Naive B cell (primary cell): ENCODE measurements around the gene CTDSPL. TPM values are rescaled to one million over a fixed set of nuclear protein-coding genes. Genes with fewer than 3 reads are reported as not detected.

ENCODE experiments used
- ATAC-seq, 2 donors: fragments of 150-1000 bp; cut with Tn5 transposase; 2 replicates each; pipeline ENCODE4 v1.10.0; 2021; ENCODE audit warnings: low read depth in 2 of 2, mild to moderate bottlenecking in 2 of 2, moderate library complexity in 2 of 2
- DNase-seq: peaks from one replicate; pipeline ENCODE4 v3.0.0; 2022
- H3K27ac Mint-ChIP-seq, 6 donors: one replicate each; pipeline ENCODE4 v1.8.0; 2020 to 2022; ENCODE audit warnings: mild to moderate bottlenecking in 6 of 6, mixed read lengths in 6 of 6, moderate library complexity in 5 of 6, inconsistent platforms in 2 of 6
- H3K27me3 Mint-ChIP-seq, 3 donors: one replicate each; pipeline ENCODE4 v1.8.0; 2021 to 2022; ENCODE audit warnings: mixed read lengths in 3 of 3, mild to moderate bottlenecking in 1 of 3
- H3K36me3 Mint-ChIP-seq, 2 donors: one replicate each; pipeline ENCODE4 v1.8.0; 2020 to 2022; ENCODE audit warnings: mixed read lengths in 2 of 2, inconsistent platforms in 1 of 2, mild to moderate bottlenecking in 1 of 2
- H3K4me1 Mint-ChIP-seq, 3 donors: one replicate each; pipeline ENCODE4 v1.8.0; 2020 to 2022; ENCODE audit warnings: mixed read lengths in 3 of 3, inconsistent platforms in 1 of 3, mild to moderate bottlenecking in 1 of 3, moderate library complexity in 1 of 3
- H3K4me3 Mint-ChIP-seq, 8 donors: one replicate each; pipeline ENCODE4 v1.8.0; 2020 to 2022; ENCODE audit warnings: mild to moderate bottlenecking in 8 of 8, mixed read lengths in 8 of 8, moderate library complexity in 8 of 8, inconsistent platforms in 2 of 8
- H3K9me3 Mint-ChIP-seq, 7 donors: one replicate each; pipeline ENCODE4 v1.8.0; 2020 to 2022; ENCODE audit warnings: mixed read lengths in 7 of 7, mild to moderate bottlenecking in 5 of 7, inconsistent platforms in 2 of 7, moderate library complexity in 1 of 7
- polyA plus RNA-seq, 6 donors: library from polyadenylated mRNA; unstranded; fragments of 300-500 nt; fragmentation: Illumina TruSeq; gene quantifications; one replicate each; pipeline ENCODE4 v1.2.3, GENCODE V29; 2021; ENCODE audit warnings: low read depth in 6 of 6

Gene CTDSPL
- polyA plus RNA-seq, 6 donors from 2014 or later = 0.15 to 0.70 (median 0.31) TPM; not detected in 3

DNA sequence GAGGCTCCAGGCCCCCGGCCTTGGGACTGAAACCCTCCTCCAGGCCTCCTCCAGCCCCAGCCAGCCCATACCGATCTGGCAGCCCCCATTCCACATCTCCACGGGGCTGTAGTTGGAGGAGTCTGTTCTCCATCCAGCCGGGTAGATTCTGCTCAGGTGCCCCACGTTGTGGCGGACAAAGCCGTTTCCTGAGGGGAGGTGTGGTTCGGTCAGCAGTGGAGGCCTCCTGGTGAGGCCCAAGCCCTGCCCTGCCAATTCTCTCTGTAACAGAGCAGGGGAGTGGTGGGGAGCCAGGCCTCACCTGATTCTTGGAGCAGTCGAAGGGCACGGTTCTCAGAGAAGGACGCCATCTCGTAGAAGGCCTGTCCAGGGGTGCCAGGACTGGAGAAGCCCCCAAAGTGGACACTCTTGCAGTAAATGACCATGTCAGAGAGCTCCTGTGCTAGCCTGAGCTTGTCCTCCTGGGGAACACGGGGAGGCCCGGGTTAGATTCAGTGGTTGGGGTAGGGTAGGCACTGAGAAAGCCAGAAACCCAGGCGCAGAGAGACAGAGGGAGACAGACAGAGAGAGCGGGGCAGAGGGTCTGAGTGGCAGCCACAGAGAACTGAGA is 147.4 kb downstream of the CTDSPL start:
- H3K36me3 Mint-ChIP-seq = no peaks in the 10 kb centered on the region
- H3K27ac Mint-ChIP-seq = peak overlapping the region in 2 of 6 donors; percentile 70 to 77
- no peak for ATAC-seq
- H3K4me3 Mint-ChIP-seq = no peak overlapping the region
- DNase-seq = no peak
- no peaks in the 10 kb centered on the region for H3K9me3 Mint-ChIP-seq
- no peaks in the 10 kb centered on the region for H3K27me3 Mint-ChIP-seq
- H3K4me1 Mint-ChIP-seq = peaks cover 7 to 12% (median 10%) of the 10 kb centered on the region in 3 donors

DNA sequence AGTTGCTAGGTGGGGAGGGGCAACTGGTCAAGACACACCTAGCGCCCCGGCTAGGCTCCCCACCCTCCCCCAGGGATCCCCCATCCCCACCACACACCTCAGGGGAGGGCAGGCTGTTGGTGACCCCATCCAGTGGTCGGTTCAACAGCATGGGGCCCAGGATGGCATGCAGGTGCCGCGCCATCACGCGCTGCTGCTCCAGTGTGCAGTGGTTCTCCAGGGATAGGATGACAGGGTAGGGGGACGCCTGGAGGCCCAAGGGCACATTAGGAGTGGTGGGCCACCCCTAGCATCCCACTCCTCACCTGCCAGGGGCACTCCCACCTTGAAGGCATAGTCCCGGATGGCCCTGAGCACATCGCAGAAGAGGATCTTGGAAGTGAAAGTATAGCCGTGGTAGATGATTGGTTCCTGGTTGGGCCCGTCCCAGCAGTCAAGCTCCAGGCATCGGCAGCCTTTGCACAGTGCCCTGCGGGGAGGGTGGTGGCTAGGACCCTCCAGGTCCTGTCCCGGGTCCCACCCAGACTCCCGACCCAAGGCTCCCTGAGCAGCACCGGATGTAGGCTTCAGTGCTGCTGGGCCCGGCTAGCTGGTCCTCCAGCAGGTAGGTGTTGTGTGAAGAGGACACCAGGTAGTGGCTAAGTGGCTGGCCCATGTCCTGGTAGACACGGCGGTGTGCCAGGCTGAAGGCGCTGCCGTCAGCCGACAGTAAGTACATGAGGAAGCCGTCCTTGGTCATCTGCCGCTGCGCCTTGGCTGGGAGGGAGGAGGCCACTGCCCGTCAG is 148.3 kb downstream of the CTDSPL start:
- no peak for DNase-seq
- peaks cover 0 to under 1% (median 0%) of the 10 kb centered on the region in 7 donors for H3K9me3 Mint-ChIP-seq
- H3K36me3 Mint-ChIP-seq = peaks cover 0 to 2% of the 10 kb centered on the region in 2 donors
- no peak for ATAC-seq
- H3K4me1 Mint-ChIP-seq = peaks cover 0 to 4% (median 2%) of the 10 kb centered on the region in 3 donors
- peak overlapping the region in 1 of 8 donors; percentile 66 for H3K4me3 Mint-ChIP-seq
- no peaks in the 10 kb centered on the region for H3K27me3 Mint-ChIP-seq
- H3K27ac Mint-ChIP-seq = peak overlapping the region in 2 of 6 donors; percentile 72 to 74

DNA sequence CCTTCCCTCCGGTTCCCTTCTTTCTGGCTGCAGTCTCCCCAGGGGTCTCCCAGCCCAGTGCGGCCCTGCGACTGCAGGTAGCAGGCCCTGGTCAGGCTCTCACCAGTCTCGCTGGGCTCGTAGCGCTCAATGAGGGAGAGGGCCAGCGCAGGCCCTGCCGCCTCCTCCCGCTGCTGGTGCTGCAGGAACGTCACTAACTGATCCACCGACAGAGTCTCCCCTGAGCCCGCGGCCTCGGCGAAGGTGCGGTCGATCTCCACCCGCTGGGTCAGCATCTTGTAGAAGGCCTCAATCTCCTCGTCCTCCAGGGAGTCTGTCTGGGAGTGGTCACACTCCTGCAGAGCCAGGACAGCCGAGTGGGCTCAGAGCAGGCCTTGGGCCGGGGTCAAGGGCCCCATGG is 149.4 kb downstream of the CTDSPL start:
- no peaks in the 10 kb centered on the region for H3K4me1 Mint-ChIP-seq
- peaks cover 0 to 11% of the 10 kb centered on the region in 2 donors for H3K36me3 Mint-ChIP-seq
- peaks cover 0 to 6% (median 4%) of the 10 kb centered on the region in 7 donors for H3K9me3 Mint-ChIP-seq
- ATAC-seq (no peak), DNase-seq (no peak)
- no peak overlapping the region for H3K4me3 Mint-ChIP-seq
- no peaks in the 10 kb centered on the region for H3K27me3 Mint-ChIP-seq
- H3K27ac Mint-ChIP-seq = no peak overlapping the region

DNA sequence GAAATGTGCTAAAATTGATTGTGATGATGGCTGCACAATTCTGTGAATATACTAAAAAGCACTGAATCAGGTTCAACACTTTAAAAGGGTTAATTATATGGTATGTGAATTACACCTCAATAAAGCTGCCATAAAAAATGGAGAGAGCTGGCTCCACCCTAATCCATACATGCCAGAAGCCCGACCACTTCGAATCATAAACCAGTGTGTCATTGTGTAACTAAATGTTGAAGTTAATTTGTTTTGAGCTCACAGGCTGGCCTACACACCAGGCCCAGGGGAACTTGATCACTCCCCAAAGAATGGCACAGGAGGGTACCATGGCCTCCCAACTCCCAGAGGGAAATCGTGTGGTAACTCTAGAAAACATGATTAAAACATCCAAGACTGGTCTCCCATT is 153.8 kb downstream of the CTDSPL start:
- Mint-ChIP-seq H3K4me3 (no peak overlapping the region), H3K36me3 (peaks cover 0 to 22% of the 10 kb centered on the region in 2 donors), H3K9me3 (peaks cover 0 to 8% (median 7%) of the 10 kb centered on the region in 7 donors), H3K27me3 (no peaks in the 10 kb centered on the region), H3K4me1 (no peaks in the 10 kb centered on the region), H3K27ac (peak overlapping the region in 1 of 6 donors; percentile 35)
- no peak for DNase-seq
- no peak for ATAC-seq

DNA sequence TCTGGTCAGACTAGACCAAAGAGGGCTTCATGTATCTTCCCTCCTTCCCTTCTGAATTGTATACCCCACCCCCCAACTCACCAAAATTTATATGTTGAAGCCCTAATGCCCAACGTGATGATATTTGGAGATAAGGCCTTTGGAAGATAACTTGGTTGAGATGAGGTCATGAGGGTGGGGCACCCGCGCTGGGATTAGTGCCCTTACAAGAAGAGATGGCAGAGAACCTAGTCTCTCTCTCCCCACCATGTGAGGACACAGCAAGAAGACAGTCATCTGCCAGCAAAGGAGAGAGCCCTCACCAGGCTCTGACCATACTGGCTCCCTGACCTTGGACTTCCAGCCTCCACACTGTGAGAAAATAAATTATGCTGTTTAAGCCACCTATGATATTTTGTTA is 154.3 kb downstream of the CTDSPL start:
- H3K27ac Mint-ChIP-seq = no peak overlapping the region
- DNase-seq (no peak), ATAC-seq (no peak)
- no peaks in the 10 kb centered on the region for H3K27me3 Mint-ChIP-seq
- H3K4me1 Mint-ChIP-seq = no peaks in the 10 kb centered on the region
- H3K36me3 Mint-ChIP-seq = peaks cover 0 to 22% of the 10 kb centered on the region in 2 donors
- H3K4me3 Mint-ChIP-seq = no peak overlapping the region
- H3K9me3 Mint-ChIP-seq = peaks cover 0 to 8% (median 7%) of the 10 kb centered on the region in 7 donors

DNA sequence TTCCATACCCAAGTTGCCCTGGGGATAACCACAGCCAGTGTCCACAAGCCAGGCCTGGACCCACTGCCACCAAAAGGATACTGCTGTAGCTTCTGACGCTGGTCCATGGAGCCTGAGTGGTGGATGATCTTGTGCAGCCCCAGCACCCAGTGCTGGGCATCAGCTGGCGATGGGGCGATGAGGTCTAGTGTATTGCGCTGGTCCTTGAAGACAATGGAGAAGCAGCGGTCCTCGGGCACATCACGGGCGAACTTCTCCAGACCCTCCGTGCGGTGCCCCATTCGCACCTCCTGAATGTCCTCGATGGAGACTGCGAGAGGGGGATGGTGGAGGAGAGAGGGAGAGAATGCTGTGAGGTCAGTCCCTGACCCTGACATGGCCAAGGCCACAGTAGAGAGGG is 154.7 kb downstream of the CTDSPL start:
- H3K4me3 Mint-ChIP-seq = no peak overlapping the region
- no peaks in the 10 kb centered on the region for H3K27me3 Mint-ChIP-seq
- ATAC-seq (no peak), DNase-seq (no peak)
- peaks cover 0 to 8% (median 7%) of the 10 kb centered on the region in 7 donors for H3K9me3 Mint-ChIP-seq
- H3K4me1 Mint-ChIP-seq = no peaks in the 10 kb centered on the region
- no peak overlapping the region for H3K27ac Mint-ChIP-seq
- peaks cover 0 to 22% of the 10 kb centered on the region in 2 donors for H3K36me3 Mint-ChIP-seq

DNA sequence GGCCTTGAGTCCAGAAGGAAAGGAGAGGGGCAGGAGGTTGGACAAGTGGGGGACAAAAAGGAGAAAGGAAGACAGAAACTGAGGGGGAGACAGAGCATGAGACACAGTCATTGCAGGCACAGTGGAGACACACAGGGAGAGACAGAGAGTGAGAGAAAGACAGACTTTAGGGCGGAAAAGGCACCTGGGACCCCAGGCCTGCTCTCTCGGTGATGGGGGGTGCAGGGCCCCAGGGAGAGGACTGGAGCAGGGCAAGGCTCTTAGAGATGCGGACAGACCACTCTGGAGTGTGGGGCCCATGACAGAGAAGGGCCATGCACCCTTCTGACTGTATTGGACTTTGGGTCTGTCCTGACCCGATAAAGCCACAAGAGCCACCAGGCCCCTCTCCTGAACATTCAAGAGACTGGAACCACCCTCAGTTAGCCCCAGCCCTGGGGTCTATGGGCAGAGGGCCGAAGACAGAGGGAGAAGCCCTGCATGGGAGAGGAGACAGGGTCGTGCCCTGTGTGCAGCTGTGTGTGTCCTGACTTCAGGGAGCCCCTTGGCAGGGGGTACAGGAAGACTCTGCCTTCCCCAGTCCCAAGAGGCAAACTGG is 155.3 kb downstream of the CTDSPL start:
- Mint-ChIP-seq H3K36me3 (peaks cover 0 to 22% of the 10 kb centered on the region in 2 donors), H3K9me3 (peaks cover 0 to 8% (median 7%) of the 10 kb centered on the region in 7 donors), H3K27me3 (no peaks in the 10 kb centered on the region), H3K4me3 (no peak overlapping the region), H3K27ac (peak overlapping the region in 1 of 6 donors; percentile 75), H3K4me1 (no peaks in the 10 kb centered on the region)
- ATAC-seq = no peak
- DNase-seq = no peak

DNA sequence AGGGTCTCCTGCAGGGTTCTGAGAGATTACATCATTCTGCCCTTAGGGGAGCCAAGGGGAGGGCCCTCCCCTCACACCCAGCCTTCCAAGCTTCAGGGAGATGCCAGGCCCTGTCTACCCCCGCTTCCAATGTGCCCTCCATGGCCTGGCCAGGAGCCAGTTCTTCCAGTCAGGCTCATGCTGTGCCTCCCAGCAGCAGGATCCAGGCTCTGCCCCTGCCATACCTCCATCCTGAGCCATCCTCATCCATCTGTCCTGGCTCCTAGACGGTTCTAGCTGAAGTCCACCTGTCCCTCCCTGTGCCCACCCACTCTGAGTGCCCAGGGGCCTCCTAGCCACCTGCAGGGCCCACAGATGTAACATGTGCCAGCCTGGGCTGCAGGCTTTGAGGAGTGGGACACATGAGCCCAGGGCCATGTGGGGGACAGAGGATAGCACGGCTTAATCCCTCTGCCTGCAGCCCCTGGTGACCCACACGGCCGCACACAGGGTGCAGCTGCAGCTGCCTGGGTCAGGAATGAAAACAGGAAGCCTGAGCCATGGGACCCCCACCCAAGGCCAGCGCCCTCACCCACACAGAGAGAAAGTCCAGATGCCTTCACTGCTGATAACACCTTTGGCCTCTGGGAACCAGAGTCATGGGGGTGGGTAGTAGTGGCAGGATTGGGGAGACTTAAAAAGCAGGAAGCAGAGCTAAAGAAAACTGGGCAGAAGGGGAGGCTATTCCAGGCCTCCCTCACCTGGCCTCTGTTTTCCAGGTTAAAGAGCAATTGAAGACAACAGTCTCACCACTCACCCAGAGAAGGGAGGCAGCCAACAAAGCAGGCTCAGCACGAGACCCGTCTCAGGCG is 156.0 kb downstream of the CTDSPL start:
- Mint-ChIP-seq H3K4me3 (no peak overlapping the region), H3K9me3 (peaks cover 0 to 8% (median 7%) of the 10 kb centered on the region in 7 donors), H3K36me3 (peaks cover 0 to 22% of the 10 kb centered on the region in 2 donors), H3K27ac (peak overlapping the region in 1 of 6 donors; percentile 69), H3K27me3 (no peaks in the 10 kb centered on the region), H3K4me1 (no peaks in the 10 kb centered on the region)
- ATAC-seq = no peak
- DNase-seq = no peak

DNA sequence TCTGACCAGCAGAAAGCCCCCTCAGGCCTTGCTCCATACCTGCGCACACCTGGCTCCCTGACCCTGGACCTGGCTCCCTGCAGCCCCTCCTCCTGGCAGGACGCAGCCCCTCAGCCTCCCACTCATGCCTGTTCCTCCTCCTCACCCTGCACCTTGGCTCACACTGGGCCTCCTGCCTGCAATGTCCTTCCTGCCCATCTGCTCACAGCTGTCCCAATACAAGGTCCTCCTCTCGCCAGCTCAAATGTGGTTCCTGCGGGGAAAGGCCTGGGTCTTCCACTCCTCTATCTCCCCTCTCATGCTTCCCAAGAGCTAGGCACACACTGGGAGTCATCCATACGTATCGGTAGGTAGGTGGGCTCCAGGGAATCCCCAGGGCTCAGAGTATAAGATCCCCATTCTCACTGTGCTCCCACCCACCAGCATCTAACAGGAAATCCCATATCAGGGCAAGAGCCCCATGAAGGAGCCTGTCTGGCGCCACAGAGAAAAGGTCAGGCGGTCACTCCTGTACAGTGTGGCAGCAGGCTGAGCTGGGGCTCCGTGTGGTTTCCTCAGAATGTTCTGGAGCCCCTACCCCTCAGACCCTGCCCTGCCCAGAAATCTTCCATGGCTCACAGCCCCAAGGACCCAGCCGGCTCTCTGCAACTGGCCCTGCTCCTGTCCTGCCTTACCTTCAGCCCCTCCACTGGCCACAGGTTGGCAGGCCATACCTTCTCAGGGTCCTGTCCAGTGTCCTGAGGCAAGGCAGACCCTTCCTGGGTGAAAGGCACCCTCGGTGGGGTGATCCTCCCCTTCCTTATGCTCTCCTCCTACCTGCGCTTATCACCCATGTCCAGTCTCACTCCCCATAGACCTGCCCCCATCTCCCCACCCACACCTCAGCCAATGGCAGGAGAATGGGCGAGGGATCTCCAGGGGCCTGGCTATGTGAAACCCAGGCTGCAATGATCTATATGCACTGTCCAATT is 156.9 kb downstream of the CTDSPL start:
- peak overlapping the region in 3 of 6 donors; percentile 12 to 69 (median 62) for H3K27ac Mint-ChIP-seq

DNA sequence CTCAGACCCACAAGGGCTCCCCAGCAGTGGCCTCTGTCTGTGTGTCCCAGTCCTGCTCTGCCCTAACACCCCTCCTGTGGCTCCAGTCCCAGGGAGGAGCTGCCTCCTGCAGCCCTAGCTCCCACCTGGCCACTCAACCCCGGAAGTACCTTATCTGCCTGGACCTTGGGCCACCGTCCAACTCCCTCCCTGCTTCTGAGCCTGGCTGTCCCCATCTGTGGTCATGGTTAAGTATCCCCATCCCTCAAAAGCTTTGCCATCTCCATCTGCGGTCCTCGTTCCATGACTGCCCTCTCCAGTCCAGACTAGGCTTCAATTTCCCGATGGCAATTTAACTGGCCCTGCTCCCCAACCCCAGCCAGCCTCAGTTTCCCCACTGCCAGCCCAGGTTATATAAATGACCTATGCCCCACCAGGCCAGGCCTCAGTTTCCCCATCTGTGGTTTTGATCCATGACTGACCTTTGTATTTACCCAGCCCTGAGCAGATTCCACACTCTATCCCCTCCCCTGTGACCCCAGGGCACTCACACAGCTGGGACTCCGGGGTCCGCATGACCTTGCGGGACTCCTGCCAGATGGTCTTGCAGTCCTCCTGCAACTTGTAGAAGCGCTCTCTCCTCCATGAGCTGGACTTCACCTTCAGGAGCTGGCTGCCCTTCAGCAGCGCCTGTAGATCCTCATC is 158.1 kb downstream of the CTDSPL start:
- ATAC-seq (no peak), DNase-seq (no peak)
- Mint-ChIP-seq H3K4me1 (peaks cover 8 to 15% (median 14%) of the 10 kb centered on the region in 3 donors), H3K27ac (peak overlapping the region in 3 of 6 donors; percentile 39 to 79 (median 54)), H3K4me3 (no peak overlapping the region), H3K9me3 (peaks cover 0 to 8% (median 7%) of the 10 kb centered on the region in 7 donors), H3K27me3 (no peaks in the 10 kb centered on the region), H3K36me3 (peaks cover 0 to 21% of the 10 kb centered on the region in 2 donors)

More for the DNA sequence above, 156.9 kb downstream of the CTDSPL start:
- no peak for DNase-seq
- peaks cover 0 to 8% (median 7%) of the 10 kb centered on the region in 7 donors for H3K9me3 Mint-ChIP-seq
- peaks cover 0 to 22% of the 10 kb centered on the region in 2 donors for H3K36me3 Mint-ChIP-seq
- no peaks in the 10 kb centered on the region for H3K27me3 Mint-ChIP-seq
- ATAC-seq = no peak
- peaks cover 1 to 6% (median 4%) of the 10 kb centered on the region in 3 donors for H3K4me1 Mint-ChIP-seq
- no peak overlapping the region for H3K4me3 Mint-ChIP-seq

DNA sequence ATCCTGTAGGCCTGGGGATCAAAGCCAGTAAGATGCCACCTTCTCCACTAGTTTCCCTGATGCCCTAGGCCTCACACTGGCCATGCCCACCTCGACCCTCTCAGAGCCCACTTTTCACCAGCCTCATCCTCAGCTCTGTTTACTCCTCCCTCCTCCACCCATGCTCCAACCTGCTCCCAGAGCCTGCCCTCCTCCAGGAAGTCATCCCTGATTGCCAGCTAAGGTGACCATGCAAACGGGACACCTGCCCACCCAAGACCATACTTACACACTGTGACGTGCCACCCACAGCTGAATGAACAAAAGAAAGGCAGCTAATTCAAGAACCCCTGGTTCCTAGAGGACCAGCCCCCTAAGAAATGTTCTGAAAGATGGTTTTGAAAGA is 158.7 kb downstream of the CTDSPL start:
- peaks cover 0 to 16% of the 10 kb centered on the region in 2 donors for H3K36me3 Mint-ChIP-seq
- no peak for ATAC-seq
- H3K4me1 Mint-ChIP-seq = peaks cover 12 to 19% (median 18%) of the 10 kb centered on the region in 3 donors
- DNase-seq = no peak
- H3K27ac Mint-ChIP-seq = peak overlapping the region in 2 of 6 donors; percentile 15 to 36
- H3K27me3 Mint-ChIP-seq = no peaks in the 10 kb centered on the region
- peaks cover 0 to 7% (median 5%) of the 10 kb centered on the region in 7 donors for H3K9me3 Mint-ChIP-seq
- no peak overlapping the region for H3K4me3 Mint-ChIP-seq
